Tibial nerve (tissue), 4 donors: Measurements from ENCODE around the gene PRDM10. TPM values are rescaled to one million over a fixed set of nuclear protein-coding genes. Genes with fewer than 3 reads are reported as not detected.
A peak's percentile ranks its signal among the peaks of the same experiment; 100 is the strongest.

Experiments used
- DNase-seq, 2 donors: peaks; one replicate each; pipeline ENCODE4 v3.0.0-alpha.2; 2019; ENCODE audit warnings: low spot score in 2 of 2
- H3K27ac ChIP-seq, 4 donors: fragments of 200-600 bp; sonication (generic) in 3 of 4; one replicate each; pipeline ENCODE4 v1.5.1; 2017 to 2019; ENCODE audit warnings: mild to moderate bottlenecking in 1 of 4
- H3K27me3 ChIP-seq, 2 donors: fragments of 200-600 bp; sonication (generic) in 1 of 2; one replicate each; pipeline versions ENCODE4 v1.5.1 to v1.6.0; 2017 to 2019
- H3K36me3 ChIP-seq, 3 donors: fragments of 200-600 bp; sonication (generic); one replicate each; pipeline ENCODE4 v1.5.1; 2018 to 2019
- H3K4me1 ChIP-seq, 4 donors: fragments of 200-600 bp; sonication (generic) in 3 of 4; one replicate each; pipeline ENCODE4 v1.5.1; 2017 to 2019
- H3K4me3 ChIP-seq, 4 donors: fragments of 200-600 bp; sonication (generic) in 3 of 4; one replicate each; pipeline ENCODE4 v1.5.1; 2017 to 2019; ENCODE audit warnings: mild to moderate bottlenecking in 1 of 4, moderate library complexity in 1 of 4
- H3K9me3 ChIP-seq, 4 donors: fragments of 200-600 bp; sonication (generic) in 3 of 4; one replicate each; pipeline ENCODE4 v1.5.1; 2017 to 2019
- CTCF ChIP-seq, 5 experiments: fragments of 200-600 bp in 3 of 5; fragments of 450-650 bp in 2 of 5; sonication (generic) in 3 of 5; IDR thresholded peaks; one replicate each; pipeline ENCODE4 v1.5.1; 2016 to 2019; ENCODE audit warnings: antibody characterized with exemption in 5 of 5, mild to moderate bottlenecking in 3 of 5, moderate library complexity in 2 of 5
- EP300 ChIP-seq, 2 donors: sonication (generic); formaldehyde crosslinking; IDR thresholded peaks; one replicate each; pipeline ENCODE4 v1.6.1; 2017; ENCODE audit warnings: antibody characterized with exemption in 2 of 2, mild to moderate bottlenecking in 1 of 2
- POLR2A ChIP-seq, 2 donors: fragments of 450-650 bp; IDR thresholded peaks; one replicate each; pipeline ENCODE4 v1.6.1; 2017; ENCODE audit warnings: antibody characterized with exemption in 2 of 2, mild to moderate bottlenecking in 2 of 2, moderate library complexity in 2 of 2
- WGBS, 2 donors: methylation state at CpG; one replicate each; pipeline ENCODE4 v1.1.5; 2018; 5-methylcytosine and 5-hydroxymethylcytosine counted together
- total RNA-seq, 4 donors: library from RNA; depleted of rRNA; stranded (reverse); fragments of >200 nt; gene quantifications; one replicate each; pipeline ENCODE4 v1.1.0, GENCODE V29; 2016

PRDM10 gene
- total RNA-seq, 4 donors from 2014 or later, result 9.2 to 23.1 (median 11.0) TPM

DNA sequence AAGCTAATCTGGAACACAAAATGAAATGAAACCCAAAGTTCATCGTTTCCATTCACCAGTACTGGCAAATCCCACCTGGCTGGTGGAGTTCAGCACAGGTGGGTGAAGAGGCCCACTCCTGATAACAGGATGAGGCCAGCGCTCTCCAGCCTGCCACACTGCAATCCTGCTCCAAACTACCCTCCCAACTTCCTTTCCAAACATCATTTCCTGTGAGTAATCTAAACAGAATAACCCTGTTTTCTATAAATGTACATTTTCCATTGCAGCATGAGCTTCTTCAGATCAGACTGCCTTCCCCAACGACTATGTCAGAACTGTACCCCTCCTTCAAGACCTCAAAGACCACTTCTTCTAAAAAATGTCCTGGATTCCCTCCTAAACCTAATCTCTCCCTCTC is 91.3 kb downstream of the PRDM10 start:
- H3K4me3 ChIP-seq, result no peak overlapping the region
- H3K9me3 ChIP-seq, result no peaks in the 10 kb centered on the region
- TF ChIP-seq EP300 (IDR thresholded peaks at IDR 0.05), result no peak
- TF ChIP-seq CTCF (IDR thresholded peaks at IDR 0.05), result no peak
- TF ChIP-seq POLR2A (IDR thresholded peaks at IDR 0.05), result no peak
- H3K27me3 ChIP-seq, result no peaks in the 10 kb centered on the region
- H3K4me1 ChIP-seq, result no peaks in the 10 kb centered on the region
- peaks cover 2 to 90% (median 7%) of the 10 kb centered on the region in 3 donors for H3K36me3 ChIP-seq
- H3K27ac ChIP-seq, result no peak overlapping the region
- WGBS, 2 donors, result 68 to 72% methylated on average over 3 of the region's 3 CpGs
- no peak for DNase-seq

GRCh38 chr11:129910360-129910759 is 92.3 kb downstream of the PRDM10 start:
- Histone ChIP-seq H3K4me3 (no peak overlapping the region), H3K27ac (no peak overlapping the region), H3K9me3 (no peaks in the 10 kb centered on the region), H3K36me3 (peaks cover 0 to 88% (median 7%) of the 10 kb centered on the region in 3 donors), H3K27me3 (no peaks in the 10 kb centered on the region), H3K4me1 (no peaks in the 10 kb centered on the region)
- WGBS, 2 donors, result 79% methylated on average over 7 of the region's 7 CpGs
- TF ChIP-seq CTCF (IDR thresholded peaks at IDR 0.05) (no peak), POLR2A (IDR thresholded peaks at IDR 0.05) (no peak), EP300 (IDR thresholded peaks at IDR 0.05) (no peak)
- DNase-seq, result no peak

- 92 to 98% methylated on average over 8 of the region's 8 CpGs for WGBS, 2 donors
- no peaks in the 10 kb centered on the region for H3K9me3 ChIP-seq
- no peak overlapping the region for H3K4me3 ChIP-seq
- H3K27me3 ChIP-seq, result no peaks in the 10 kb centered on the region
- no peaks in the 10 kb centered on the region for H3K4me1 ChIP-seq
- TF ChIP-seq CTCF (IDR thresholded peaks at IDR 0.05) (no peak), POLR2A (IDR thresholded peaks at IDR 0.05) (no peak), EP300 (IDR thresholded peaks at IDR 0.05) (no peak)
- no peak for DNase-seq
- H3K27ac ChIP-seq, result no peak overlapping the region
- H3K36me3 ChIP-seq, result peaks cover 0 to 77% (median 0%) of the 10 kb centered on the region in 3 donors
Observed at GRCh38 chr11:129905402-129905801, 97.2 kb downstream of the PRDM10 start.

DNA sequence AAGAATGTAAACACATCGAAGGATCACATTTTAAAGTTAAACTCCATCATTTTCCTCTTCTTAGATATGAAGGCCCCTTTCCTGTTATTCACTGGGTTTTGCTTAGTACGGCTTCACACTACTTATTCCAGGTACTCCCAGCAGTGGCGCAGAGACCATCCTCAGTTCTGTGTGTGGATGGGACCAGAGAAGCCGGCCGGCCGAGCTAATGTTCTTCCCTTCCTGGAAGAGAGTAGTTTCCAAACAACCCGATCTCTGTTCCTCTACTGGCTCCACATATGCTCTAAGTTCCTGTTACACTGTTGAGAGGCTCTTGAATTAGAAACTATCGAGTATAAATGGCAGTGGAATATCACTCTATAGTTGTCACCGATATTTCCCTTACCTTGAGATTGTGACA is 106.6 kb downstream of the PRDM10 start:
- Histone ChIP-seq H3K27ac (peak overlapping the region in 3 of 4 donors; percentile 44 to 93 (median 83)), H3K4me1 (peaks cover 0 to 22% (median 8%) of the 10 kb centered on the region in 4 donors), H3K9me3 (no peaks in the 10 kb centered on the region), H3K4me3 (peak overlapping the region; percentile 87 to 97 (median 91)), H3K36me3 (peaks cover 0 to 41% (median 0%) of the 10 kb centered on the region in 3 donors), H3K27me3 (no peaks in the 10 kb centered on the region)
- no peak for DNase-seq
- WGBS, 2 donors, result 59 to 63% methylated on average over 9 of the region's 9 CpGs
- TF ChIP-seq POLR2A (IDR thresholded peaks at IDR 0.05) (no peak), EP300 (IDR thresholded peaks at IDR 0.05) (no peak), CTCF (IDR thresholded peaks at IDR 0.05) (no peak)

- TF ChIP-seq CTCF (IDR thresholded peaks at IDR 0.05) (peak in 1 of 5 experiments; percentile 27), EP300 (IDR thresholded peaks at IDR 0.05) (peak in 1 of 2 donors; percentile 72), POLR2A (IDR thresholded peaks at IDR 0.05) (peak; percentile 51 to 61)
- H3K36me3 ChIP-seq, result peaks cover 0 to 47% (median 0%) of the 10 kb centered on the region in 3 donors
- H3K9me3 ChIP-seq, result no peaks in the 10 kb centered on the region
- peak within 1 kb of the TSS; percentile 87 to 97 (median 91) for H3K4me3 ChIP-seq
- H3K27me3 ChIP-seq, result no peaks in the 10 kb centered on the region
- 0 to 1% methylated on average over 34 to 66 of the region's 77 CpGs for WGBS, 2 donors
- peak within 1 kb of the TSS; percentile 72 to 93 (median 82) for H3K27ac ChIP-seq
- H3K4me1 ChIP-seq, result peaks cover 0 to 22% (median 8%) of the 10 kb centered on the region in 4 donors
- peak; percentile 80 to 81 for DNase-seq
Observed at GRCh38 chr11:129895126-129896041, 107.3 kb downstream of the PRDM10 start, which contains the start of gene NFRKB. TSS of gene NFRKB (minus strand) at chr11:129895578. CDS start at chr11:129892849, 2,729 bp downstream.
